Epithelial cell of proximal tubule (primary cell): ENCODE data around the gene C1QTNF6. TPM values are rescaled to one million over a fixed set of nuclear protein-coding genes. Genes with fewer than 3 reads are reported as not detected.

Source experiments
- DNase-seq: peaks from one replicate; pipeline ENCODE4 v3.0.0-alpha.2; 2011; ENCODE audit warnings: low read depth
- H3K4me3 ChIP-seq: 2 replicates; pipeline ENCODE4 v1.5.1; 2011; ENCODE audit warnings: low read depth, mild to moderate bottlenecking, low read length
- CTCF ChIP-seq: conservative IDR thresholded peaks from 2 replicates; pipeline ENCODE4 v1.5.1; 2012; ENCODE audit warnings: low read depth, mild to moderate bottlenecking, low read length
- total RNA-seq: library from RNA; depleted of rRNA; stranded (reverse); fragments of >200 nt; gene quantifications from 2 replicates; pipeline ENCODE4 v1.2.3, GENCODE V29; 2015

C1QTNF6 gene
- total RNA-seq, 1 donor from 2014 or later = 2.1 TPM

GRCh38 chr22:37208401-37209139 lies 20.5 kb upstream of the C1QTNF6 start:
- DNase-seq = no peak
- no peak overlapping the region for H3K4me3 ChIP-seq
- no peak for TF ChIP-seq CTCF

GRCh38 chr22:37207981-37208380 lies 19.9 kb upstream of the C1QTNF6 start:
- no peak for TF ChIP-seq CTCF
- H3K4me3 ChIP-seq = no peak overlapping the region
- DNase-seq = no peak

- no peak for TF ChIP-seq CTCF
- no peak overlapping the region for H3K4me3 ChIP-seq
- DNase-seq = no peak
Observed at GRCh38 chr22:37206841-37207821, 19.1 kb upstream of the C1QTNF6 start.

- no peak for TF ChIP-seq CTCF
- no peak overlapping the region for H3K4me3 ChIP-seq
Observed at GRCh38 chr22:37206118-37206840, 18.2 kb upstream of the C1QTNF6 start.

GRCh38 chr22:37205046-37205445 lies 17.0 kb upstream of the C1QTNF6 start:
- TF ChIP-seq CTCF = no peak
- no peak for DNase-seq
- no peak overlapping the region for H3K4me3 ChIP-seq

More at GRCh38 chr22:37206118-37206840, 18.2 kb upstream of the C1QTNF6 start:
- DNase-seq = no peak

GRCh38 chr22:37204045-37204655 lies 16.1 kb upstream of the C1QTNF6 start:
- no peak overlapping the region for H3K4me3 ChIP-seq
- DNase-seq = no peak
- TF ChIP-seq CTCF = no peak
